ENCODE measurements around the gene ENPP1.

ENPP1 gene

DNA sequence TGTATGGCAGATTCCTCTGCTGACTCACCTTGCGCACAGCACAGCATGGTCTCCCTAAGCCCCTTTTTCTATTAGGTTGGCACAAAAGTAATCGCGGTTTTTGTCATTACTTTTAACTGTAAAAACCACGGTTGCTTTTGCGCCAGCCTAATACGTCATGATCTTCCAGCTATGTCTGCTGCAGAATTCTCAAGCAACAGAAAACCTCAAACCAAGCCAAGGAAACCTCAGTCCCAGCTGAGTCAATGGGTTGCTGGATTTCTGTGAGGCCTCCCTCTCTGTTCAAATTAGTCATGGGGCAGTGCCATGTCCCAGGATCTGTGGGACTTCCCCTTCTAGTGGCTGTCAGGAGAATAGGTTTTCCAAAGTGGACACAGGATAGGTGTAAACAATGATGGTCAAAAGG is 15.7 kb upstream of the ENPP1 start:
- Histone ChIP-seq H3K9me3 (replicated peaks in 1 of 11) (peaks cover 0 to 25% (median 0%) of the 10 kb centered on the region in 11 experiments; a peak in 7 of 22 replicates), H3K36me3 (no peaks in the 10 kb centered on the region), H3K4me2 (no peak overlapping the region), H3K9ac (no peak overlapping the region), H3K4me3 (no peak overlapping the region), H3K27ac (no peak overlapping the region), H4K20me1 (peaks cover 0 to 14% (median 0%) of the 10 kb centered on the region in 11 experiments; a peak in 2 of 22 replicates), H3K27me3 (peaks cover 0 to 71% (median 7%) of the 10 kb centered on the region in 11 experiments; a peak in 11 of 22 replicates), H3K4me1 (peaks cover 10 to 18% (median 13%) of the 10 kb centered on the region in 10 experiments; a peak in 17 of 20 replicates)
- TF ChIP-seq Cebpa-rat (IDR thresholded peaks at IDR 0.05): no peak

DNA sequence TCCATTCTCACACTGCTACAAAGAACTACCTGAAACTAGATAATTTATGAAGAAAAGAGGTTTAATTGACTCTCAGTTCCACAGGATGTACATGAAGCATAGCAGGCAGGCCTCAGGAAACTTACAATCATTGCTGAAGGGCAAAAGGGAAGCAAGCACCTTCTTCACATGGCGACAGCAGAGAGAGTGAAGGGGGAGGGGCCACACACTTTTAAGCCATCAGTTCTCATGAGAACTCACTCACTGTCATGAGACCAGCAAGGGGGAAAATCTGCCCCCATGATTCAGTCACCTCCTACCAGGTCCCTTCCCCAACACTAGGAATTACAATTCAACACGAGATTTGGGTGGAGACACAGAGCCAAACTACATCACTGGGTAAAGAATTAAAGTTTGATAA is 12.5 kb upstream of the ENPP1 start:
- H3K27me3 ChIP-seq: peaks cover 0 to 69% (median 0%) of the 10 kb centered on the region in 11 experiments; a peak in 9 of 22 replicates
- no peak overlapping the region for H3K4me3 ChIP-seq
- H4K20me1 ChIP-seq: peaks cover 0 to 8% (median 0%) of the 10 kb centered on the region in 11 experiments; a peak in 1 of 22 replicates
- no peak overlapping the region for H3K27ac ChIP-seq
- no peak overlapping the region for H3K9ac ChIP-seq
- no peak for TF ChIP-seq Cebpa-rat (IDR thresholded peaks at IDR 0.05)
- H3K4me2 ChIP-seq: no peak overlapping the region
- no peaks in the 10 kb centered on the region for H3K36me3 ChIP-seq
- no peaks in the 10 kb centered on the region for H3K4me1 ChIP-seq
- peaks cover 0 to 45% (median 8%) of the 10 kb centered on the region in 11 experiments; a peak in 11 of 22 replicates for H3K9me3 ChIP-seq (replicated peaks in 1 of 11)

DNA sequence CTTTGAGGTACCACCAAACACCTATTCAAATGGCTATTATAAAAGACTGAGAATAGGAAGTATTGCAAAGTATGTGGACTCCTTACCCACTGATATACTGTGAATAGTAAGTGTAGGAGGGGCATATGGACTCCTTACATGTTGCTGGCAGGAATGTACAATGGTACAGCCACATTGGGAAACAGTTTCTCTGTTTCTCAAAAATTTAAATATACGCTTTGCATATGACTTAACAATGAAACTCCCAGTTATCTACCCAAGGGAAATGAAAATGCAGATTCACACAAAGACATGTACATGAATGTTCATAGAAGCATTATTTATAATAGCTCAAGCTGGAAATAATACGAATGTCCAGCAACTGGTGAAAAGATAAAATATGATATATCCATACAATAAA is 5.5 kb upstream of the ENPP1 start:
- Histone ChIP-seq H3K36me3 (no peaks in the 10 kb centered on the region), H3K4me3 (no peak overlapping the region), H3K9me3 (replicated peaks in 1 of 11) (peaks cover 0 to 24% (median 9%) of the 10 kb centered on the region in 11 experiments; a peak in 10 of 22 replicates), H4K20me1 (peaks cover 0 to 8% (median 0%) of the 10 kb centered on the region in 11 experiments; a peak in 2 of 22 replicates), H3K9ac (no peak overlapping the region), H3K4me2 (no peak overlapping the region), H3K4me1 (peaks cover 0 to 6% (median 5%) of the 10 kb centered on the region in 10 experiments; a peak in 13 of 20 replicates), H3K27me3 (peaks cover 0 to 57% (median 3%) of the 10 kb centered on the region in 11 experiments; a peak in 10 of 22 replicates), H3K27ac (no peak overlapping the region)
- no peak for TF ChIP-seq Cebpa-rat (IDR thresholded peaks at IDR 0.05)

DNA sequence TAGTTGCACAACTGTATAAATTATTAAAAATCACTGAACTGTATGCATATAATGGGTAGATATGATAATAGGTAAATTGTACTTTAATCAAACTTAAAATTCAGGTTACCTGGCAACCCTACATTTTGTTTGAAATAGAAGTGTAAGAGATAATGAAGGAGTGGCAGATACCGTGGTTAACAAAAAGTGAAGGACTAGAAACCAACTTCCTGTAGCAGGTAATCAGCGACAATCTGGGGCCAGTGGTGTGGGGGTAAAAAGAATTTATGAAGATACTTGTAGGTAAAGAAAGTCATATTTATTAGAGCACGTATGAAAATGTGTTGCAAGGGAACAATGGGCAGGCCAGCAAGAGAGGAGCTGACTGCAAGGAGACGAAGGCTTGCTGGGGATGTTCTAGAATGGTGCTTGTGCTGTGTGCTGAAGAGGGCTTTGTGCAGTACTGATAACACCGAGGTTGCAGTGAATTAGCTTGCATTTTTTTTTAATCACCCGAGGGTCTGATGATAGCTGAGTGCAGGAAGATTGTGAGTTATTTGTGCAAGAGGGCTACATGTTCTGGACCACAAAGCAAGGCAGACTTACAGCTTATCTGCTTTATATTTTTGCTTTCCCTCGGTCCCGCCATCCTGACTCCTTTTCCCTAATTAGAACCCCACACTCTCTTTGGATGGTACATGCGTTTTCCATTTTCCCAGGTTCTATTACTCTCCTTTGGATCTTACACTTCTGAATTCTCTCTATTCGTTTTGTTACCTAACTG is 4.6 kb upstream of the ENPP1 start:
- Histone ChIP-seq H3K4me1 (peaks cover 0 to 9% (median 6%) of the 10 kb centered on the region in 10 experiments; a peak in 14 of 20 replicates), H3K4me3 (no peak overlapping the region)

DNA sequence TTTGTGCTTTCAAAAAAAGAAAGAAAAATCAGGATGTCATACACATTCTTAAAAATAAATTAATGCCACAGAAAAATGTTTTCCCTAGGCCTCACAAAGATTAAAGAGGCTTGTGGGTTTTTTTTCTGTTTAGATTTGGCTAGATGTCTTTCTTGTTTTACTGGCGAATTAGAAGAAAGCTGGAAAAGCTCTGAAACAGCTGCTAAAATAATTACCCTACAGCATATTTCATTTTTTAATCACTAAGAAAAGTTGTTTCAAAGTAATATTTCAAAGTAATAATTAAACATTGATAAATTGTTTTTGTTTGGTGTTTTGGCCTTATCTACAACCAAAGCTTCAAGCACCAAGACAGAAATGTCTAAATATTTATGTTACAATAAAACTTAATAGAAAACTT is 3.7 kb upstream of the ENPP1 start:
- H3K4me1 ChIP-seq: peaks cover 0 to 17% (median 14%) of the 10 kb centered on the region in 10 experiments; a peak in 17 of 20 replicates
- H3K36me3 ChIP-seq: no peaks in the 10 kb centered on the region
- peaks cover 10 to 64% (median 14%) of the 10 kb centered on the region in 11 experiments for H3K27me3 ChIP-seq
- peaks cover 0 to 15% (median 0%) of the 10 kb centered on the region in 11 experiments; a peak in 2 of 22 replicates for H4K20me1 ChIP-seq
- H3K4me2 ChIP-seq: no peak overlapping the region
- H3K4me3 ChIP-seq: no peak overlapping the region
- H3K9ac ChIP-seq: no peak overlapping the region
- TF ChIP-seq Cebpa-rat (IDR thresholded peaks at IDR 0.05): no peak
- no peak overlapping the region for H3K27ac ChIP-seq
- peaks cover 0 to 11% (median 3%) of the 10 kb centered on the region in 11 experiments; a peak in 9 of 22 replicates for H3K9me3 ChIP-seq (replicated peaks in 1 of 11)

More for the DNA sequence above, 4.6 kb upstream of the ENPP1 start:
- Histone ChIP-seq H3K36me3 (no peaks in the 10 kb centered on the region), H3K27ac (no peak overlapping the region), H3K27me3 (peaks cover 2 to 55% (median 6%) of the 10 kb centered on the region in 11 experiments; a peak in 17 of 22 replicates), H3K9ac (no peak overlapping the region), H3K4me2 (no peak overlapping the region), H3K9me3 (replicated peaks in 1 of 11) (peaks cover 0 to 18% (median 5%) of the 10 kb centered on the region in 11 experiments; a peak in 10 of 22 replicates), H4K20me1 (peaks cover 0 to 9% (median 0%) of the 10 kb centered on the region in 11 experiments; a peak in 2 of 22 replicates)
- no peak for TF ChIP-seq Cebpa-rat (IDR thresholded peaks at IDR 0.05)

DNA sequence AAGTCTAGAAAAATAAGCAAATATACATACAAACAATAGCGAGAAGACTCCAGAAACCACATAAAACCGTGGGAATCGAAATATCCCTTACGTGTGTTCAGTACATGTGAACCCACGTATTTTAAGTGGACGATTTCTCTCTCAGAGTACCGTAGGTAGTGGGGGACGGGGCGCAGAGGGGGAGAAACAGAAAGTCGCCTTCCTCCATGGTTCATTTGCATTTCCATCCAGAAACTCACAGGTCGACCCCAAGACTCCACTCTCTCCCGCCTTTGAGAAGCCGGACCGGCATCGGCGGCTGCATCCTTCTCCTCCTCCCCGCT is 538 bp upstream of the ENPP1 start:
- no peak overlapping the region for H3K27ac ChIP-seq

DNA sequence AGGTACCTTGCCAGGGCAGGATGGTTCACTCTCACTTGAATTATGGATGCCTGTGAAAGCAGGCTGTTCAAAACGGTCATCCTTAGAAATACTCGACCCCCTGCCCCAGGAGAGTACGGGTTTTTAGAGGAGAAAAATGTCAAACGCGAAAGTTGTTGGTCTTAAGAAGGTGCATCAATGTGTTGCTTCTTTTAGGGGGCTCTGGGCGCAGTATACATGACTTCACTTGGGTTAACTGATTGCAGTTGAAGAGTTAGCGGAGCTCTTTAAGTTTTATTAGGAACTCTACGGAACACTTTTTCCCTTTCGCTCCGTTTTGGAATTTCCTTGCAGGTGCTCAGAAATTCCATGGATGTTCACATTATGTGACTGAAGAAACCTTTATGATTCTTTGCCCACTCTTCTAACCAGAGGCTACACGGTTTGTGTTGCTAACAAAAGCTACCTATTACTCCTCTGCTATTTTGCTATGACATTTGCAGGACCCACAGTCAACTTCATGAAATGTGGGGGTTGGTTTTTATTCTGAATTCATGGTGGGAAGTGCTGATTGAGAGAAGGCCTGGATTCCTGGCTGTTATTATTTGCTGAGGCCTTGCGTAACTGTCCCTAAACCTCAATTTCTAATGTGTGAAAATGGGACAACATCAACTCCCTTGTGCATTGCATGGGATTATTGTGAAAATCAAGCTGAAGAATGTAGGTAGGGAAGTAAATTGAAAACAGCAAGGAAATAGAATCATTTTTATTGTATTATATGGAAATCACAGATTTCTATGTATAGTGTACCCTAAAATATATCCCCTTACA is 845 bp downstream of the ENPP1 start:
- Histone ChIP-seq H3K27ac (no peak overlapping the region), H3K9ac (peak overlapping the region in 9 of 11 experiments; percentile 49 to 81 (median 64); a peak in 15 of 22 replicates), H4K20me1 (peaks cover 0 to 15% (median 0%) of the 10 kb centered on the region in 11 experiments; a peak in 2 of 22 replicates)

More for the DNA sequence above, 538 bp upstream of the ENPP1 start:
- Histone ChIP-seq H3K4me3 (peak overlapping the region; percentile 64 to 78 (median 70)), H3K27me3 (peaks cover 10 to 86% (median 22%) of the 10 kb centered on the region in 11 experiments), H3K4me1 (peaks cover 0 to 17% (median 14%) of the 10 kb centered on the region in 10 experiments; a peak in 17 of 20 replicates), H3K9me3 (replicated peaks in 1 of 11) (0 out of 22 replicates have a peak, but pooled peaks cover 0 to 5% (median 0%) of the 10 kb centered on the region in 11 experiments), H3K4me2 (peak overlapping the region; percentile 87 to 99 (median 94)), H3K36me3 (no peaks in the 10 kb centered on the region), H3K9ac (peak overlapping the region in 3 of 11 experiments; percentile 49 to 81 (median 53); a peak in 7 of 22 replicates), H4K20me1 (peaks cover 0 to 15% (median 0%) of the 10 kb centered on the region in 11 experiments; a peak in 2 of 22 replicates)
- no peak for TF ChIP-seq Cebpa-rat (IDR thresholded peaks at IDR 0.05)

DNA sequence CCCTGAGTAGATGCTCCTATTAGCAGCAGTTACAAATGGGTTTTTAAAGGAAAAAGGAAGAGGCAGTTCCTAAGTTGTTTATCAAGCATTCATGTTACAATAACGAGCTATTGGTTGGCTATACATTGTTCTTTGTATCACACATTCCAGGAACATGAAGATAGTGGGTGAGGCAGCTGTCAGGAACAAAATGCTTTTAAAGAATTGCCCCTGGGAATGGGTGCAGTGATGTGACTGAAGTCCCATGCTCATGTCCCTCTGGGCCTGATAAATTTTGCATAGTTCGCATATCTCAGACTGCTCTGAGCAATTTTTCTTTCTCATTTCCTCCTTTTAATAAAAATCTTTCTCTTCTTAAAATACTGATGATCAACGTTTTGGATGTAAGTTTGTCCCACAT is 3.7 kb downstream of the ENPP1 start:
- H3K27ac ChIP-seq: no peak overlapping the region
- H3K4me3 ChIP-seq: no peak overlapping the region

More for the DNA sequence above, 845 bp downstream of the ENPP1 start:
- H3K9me3 ChIP-seq (replicated peaks in 1 of 11): no peaks in the 10 kb centered on the region
- H3K4me3 ChIP-seq: peak overlapping the region; percentile 64 to 78 (median 70)
- peak overlapping the region; percentile 87 to 99 (median 94) for H3K4me2 ChIP-seq
- no peak for TF ChIP-seq Cebpa-rat (IDR thresholded peaks at IDR 0.05)
- H3K27me3 ChIP-seq: peaks cover 10 to 79% (median 22%) of the 10 kb centered on the region in 11 experiments
- peaks cover 0 to 17% (median 14%) of the 10 kb centered on the region in 10 experiments; a peak in 16 of 20 replicates for H3K4me1 ChIP-seq
- H3K36me3 ChIP-seq: no peaks in the 10 kb centered on the region

More for the DNA sequence above, 3.7 kb downstream of the ENPP1 start:
- H3K9me3 ChIP-seq (replicated peaks in 1 of 11): no peaks in the 10 kb centered on the region
- no peak for TF ChIP-seq Cebpa-rat (IDR thresholded peaks at IDR 0.05)
- H3K4me1 ChIP-seq: peaks cover 0 to 17% (median 14%) of the 10 kb centered on the region in 10 experiments; a peak in 16 of 20 replicates
- no peaks in the 10 kb centered on the region for H3K36me3 ChIP-seq
- no peak overlapping the region for H3K9ac ChIP-seq
- no peak overlapping the region for H3K4me2 ChIP-seq
- H4K20me1 ChIP-seq: peaks cover 0 to 11% (median 0%) of the 10 kb centered on the region in 11 experiments; a peak in 1 of 22 replicates
- H3K27me3 ChIP-seq: peaks cover 10 to 51% (median 22%) of the 10 kb centered on the region in 11 experiments

Measured in BLaER1 treated with 17β-estradiol and CSF1 and Interleukin-3, amounts not matched to agents 10 nM and 100 nM (cell line).